ENCODE results near the gene GNG2.

GRCh38 chr14:51924600-51924999, 64.2 kb downstream of the GNG2 start:
- TF ChIP-seq YY1 (IDR thresholded peaks at IDR 0.05; ENCODE audit: insufficient read depth, insufficient read length) (no peak), ZNF274 (IDR thresholded peaks at IDR 0.05; ENCODE audit: low read depth, low read length) (no peak), SUZ12 (IDR thresholded peaks at IDR 0.05; ENCODE audit: extremely low read depth, insufficient read depth, insufficient read length) (no peak)
